Activated CD4-positive, alpha-beta T cell treated with anti-CD3 and anti-CD28 coated beads, Interleukin-2, amount 50 U/mL, for 24 hours (primary cell): ENCODE results near the gene TMEM240.
"Not testable (repeated sequence)": the region's sequence is repeated elsewhere in the genome, so short reads cannot be mapped to it uniquely, and the experiment has no call there.

Experiments used
- DNase-seq, 2 donors: peaks; one replicate each; pipeline ENCODE4 v3.0.0-alpha.2; 2020; ENCODE audit warnings: low read depth in 1 of 2, low spot score in 1 of 2

Gene TMEM240

DNA sequence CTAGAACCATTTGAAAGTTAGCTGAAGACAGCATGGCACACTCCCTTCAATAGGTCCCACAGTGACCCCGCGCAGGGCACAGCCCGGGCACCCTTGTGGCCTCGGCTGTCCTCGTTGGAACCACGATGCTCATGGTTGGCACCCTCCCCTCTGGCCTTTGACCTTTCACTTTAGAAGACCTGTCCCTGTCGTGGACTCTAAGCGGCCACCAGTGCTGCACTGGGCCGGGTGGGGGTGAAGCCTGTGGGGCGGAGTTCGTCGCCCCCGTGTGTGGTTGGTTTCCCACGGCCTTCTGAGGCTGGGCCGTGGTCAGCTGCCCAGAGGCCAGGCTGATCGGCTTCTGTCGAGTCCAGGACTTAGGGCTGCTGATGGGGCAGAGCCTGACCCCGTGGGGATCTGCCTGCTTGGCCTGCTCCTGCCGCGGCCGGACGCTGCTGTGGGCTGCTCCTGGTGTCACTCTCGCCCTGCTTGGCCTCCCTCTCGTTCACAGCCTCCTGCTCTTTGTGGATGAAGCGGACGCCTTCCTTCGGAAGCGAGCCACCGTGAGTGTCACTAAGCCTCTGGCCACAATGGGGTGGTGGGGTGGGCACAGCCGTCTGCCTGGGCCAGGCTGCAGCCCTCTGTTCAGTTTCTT lies 15.6 kb downstream of the TMEM240 start:
- DNase-seq = not testable (repeated sequence)

DNA sequence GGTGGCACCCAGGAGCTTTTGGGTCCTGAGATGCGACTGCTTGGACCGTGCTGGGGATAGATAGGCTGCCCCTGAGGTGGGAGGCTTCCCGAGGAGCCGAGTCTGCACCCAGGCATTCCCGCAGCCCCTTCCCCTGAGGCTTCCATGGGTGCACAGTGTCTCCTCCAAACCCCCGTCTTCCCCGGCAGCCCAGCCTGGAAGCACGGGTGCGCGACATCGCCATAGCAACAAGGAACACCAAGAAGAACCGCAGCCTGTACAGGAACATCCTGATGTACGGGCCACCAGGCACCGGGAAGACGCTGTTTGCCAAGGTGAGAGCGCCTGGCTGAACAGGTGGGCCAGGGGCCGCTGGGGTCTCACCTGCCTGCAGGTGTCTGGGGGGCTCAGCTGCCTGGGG lies 16.8 kb downstream of the TMEM240 start:
- not testable (repeated sequence) for DNase-seq

DNA sequence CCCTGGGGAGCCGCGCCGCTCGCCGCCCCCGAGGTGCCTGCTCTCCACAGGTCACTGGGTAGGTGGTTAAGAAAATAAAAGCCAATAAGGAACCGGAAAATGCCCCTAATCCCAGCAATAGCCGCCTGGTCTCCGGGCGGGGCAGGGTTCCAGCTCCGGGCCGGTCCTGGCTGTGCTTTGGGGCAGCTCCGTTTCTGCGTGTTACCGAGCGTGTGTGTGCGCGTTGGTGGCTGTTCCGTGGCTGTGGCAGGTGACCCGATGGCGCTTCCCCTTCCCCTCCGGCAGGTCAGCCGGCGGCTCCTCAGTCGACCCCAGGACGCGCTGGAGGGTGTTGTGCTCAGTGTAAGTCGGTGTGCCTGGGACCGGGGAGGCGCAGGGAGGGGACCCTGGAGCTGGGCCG lies 17.2 kb downstream of the TMEM240 start:
- not testable (repeated sequence) for DNase-seq

DNA sequence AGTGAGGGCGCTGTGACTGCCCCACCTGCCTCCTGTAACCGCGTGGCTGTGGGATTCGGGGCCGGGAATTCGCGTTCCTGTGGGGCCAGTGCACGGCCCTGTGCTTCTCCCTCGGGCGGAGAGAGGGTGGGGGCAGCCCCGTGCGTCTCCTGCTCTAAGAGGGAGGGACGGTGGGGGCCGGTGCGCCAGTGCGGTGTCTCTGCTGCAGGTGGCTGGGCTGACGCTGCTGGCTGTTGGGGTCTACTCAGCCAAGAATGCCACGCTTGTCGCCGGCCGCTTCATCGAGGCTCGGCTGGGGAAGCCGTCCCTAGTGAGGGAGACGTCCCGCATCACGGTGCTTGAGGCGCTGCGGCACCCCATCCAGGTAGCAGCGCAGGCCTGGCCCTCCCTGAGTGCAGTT lies 17.9 kb downstream of the TMEM240 start:
- DNase-seq = not testable (repeated sequence)

DNA sequence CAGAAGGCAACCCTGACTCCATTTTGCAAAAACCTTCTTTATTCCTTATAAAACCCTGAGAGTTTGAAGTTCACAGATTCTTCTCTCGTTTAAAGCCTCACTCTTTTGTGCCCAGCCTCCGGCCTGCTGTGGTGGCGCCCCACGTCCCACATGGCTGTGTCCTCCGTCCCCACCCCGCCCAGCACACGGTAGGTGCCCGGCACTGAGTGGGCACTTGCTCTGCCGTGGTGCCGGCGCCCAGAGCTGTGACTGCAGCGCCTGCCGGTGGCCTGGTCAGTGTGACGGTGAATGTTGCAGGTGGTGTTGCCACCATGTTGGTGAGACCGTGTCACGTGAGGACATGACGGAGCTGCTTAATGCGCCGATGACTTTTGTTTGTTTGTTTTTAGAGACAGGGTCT lies 19.1 kb downstream of the TMEM240 start:
- no peak for DNase-seq

DNA sequence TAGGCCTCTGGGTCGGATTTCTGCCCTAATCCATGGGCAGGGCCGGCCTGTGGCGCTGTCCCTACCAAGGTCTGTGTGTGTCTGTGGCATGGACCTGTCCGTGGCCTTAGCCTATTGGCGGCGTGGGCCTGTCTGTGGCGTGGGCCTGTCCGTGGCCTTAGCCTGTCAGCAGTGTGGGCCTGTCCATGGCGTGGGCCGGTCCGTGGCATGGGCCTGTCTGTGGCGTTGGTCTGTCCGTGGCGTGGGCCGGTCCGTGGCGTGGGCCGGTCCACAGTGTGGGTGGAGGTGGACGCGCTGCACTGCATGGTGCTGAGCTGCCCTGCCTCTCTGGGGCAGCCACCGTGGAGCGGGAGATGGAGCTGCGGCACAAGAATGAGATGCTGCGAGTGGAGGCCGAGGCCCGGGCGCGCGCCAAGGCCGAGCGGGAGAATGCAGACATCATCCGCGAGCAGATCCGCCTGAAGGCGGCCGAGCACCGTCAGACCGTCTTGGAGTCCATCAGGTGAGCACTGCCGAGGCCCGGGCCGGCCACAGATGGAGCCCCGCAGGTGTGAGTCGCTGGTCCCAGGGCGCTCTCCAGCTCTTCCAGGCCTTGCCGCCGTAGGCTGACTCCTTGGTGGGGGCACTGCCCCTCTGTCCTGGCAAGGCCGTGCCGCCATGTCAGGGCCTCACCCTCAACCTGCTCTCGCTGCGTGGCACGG lies 20.5 kb downstream of the TMEM240 start:
- DNase-seq = not testable (repeated sequence)

DNA sequence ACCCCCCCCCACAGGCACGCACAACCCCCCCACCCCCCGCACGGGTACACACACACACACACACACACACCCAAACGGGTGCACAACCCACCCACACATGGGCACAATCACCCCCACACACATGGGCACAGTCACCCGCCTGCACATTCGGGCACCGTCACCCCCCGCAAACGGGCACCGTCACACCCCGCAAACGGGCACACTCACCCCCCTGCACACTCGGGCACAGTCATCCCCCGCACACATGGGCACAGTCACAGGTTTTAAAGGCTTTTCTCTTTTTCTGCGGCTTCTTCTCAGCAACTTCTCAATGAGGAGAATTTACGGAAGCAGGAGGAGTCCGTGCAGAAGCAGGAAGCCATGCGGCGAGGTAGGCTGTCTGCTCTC lies 21.8 kb downstream of the TMEM240 start:
- not testable (repeated sequence) for DNase-seq

DNA sequence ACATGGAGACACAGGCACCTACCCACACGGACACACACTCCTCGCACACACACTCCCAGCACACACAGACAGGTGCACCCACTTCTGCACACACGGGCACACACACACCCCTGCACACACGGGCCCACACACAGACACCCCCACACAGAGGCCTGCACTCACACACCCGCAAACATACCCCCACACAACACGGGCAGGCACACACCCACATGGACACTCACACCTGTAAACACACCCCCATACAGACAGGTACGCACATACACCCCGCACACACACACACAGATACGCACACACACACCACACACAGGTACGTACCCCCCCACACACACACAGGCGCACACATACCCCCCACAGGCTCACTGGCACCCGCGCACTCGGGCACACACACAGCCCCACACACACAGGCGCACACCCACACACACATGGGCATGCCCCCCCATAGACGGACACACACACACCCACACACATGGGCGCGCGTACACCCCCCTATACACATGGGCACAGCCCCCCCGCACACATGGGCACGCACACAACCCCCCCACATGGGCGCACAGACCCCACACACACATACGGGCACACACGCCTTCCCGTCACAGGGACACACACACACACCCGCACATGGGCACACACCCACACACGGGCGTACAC lies 22.3 kb downstream of the TMEM240 start:
- no peak for DNase-seq

DNA sequence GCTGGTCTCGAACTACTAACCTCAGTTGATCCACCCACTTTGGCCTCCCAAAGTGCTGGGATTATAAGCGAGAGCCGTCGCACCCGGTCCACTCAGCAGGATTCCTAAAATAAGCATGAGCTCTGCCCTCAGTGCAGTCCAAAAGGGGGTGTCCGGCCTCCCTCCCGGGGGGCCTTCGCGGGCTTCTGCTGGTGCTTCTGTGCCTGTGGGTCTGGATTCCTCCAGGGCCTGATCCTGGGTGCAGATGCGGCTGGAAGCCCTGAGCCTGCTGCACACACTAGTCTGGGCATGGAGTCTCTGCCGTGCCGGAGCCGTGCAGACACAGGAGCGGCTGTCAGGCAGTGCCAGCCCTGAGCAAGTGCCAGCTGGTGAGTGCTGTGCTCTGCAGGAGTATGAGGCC lies 23.5 kb downstream of the TMEM240 start:
- DNase-seq = not testable (repeated sequence)

DNA sequence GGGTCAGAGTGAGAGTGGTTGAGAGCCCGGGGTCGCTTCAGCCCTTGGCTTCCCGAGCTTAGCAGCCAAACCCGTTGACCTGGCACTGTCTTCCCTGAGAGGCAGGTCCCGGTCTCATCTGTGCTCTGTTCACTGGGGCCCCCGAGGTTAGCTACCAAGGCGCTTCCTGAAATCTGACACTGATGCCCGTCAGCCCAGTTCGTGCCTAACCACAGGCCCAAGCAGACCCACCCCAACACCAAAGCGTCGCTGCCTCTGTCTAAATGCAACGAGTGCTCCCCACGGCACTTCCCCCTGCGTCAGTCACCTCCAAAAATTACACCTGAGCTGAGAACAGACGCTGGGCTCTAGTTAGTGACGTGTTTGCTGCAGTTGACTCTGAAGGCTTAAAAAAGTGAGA lies 26.0 kb downstream of the TMEM240 start:
- not testable (repeated sequence) for DNase-seq

DNA sequence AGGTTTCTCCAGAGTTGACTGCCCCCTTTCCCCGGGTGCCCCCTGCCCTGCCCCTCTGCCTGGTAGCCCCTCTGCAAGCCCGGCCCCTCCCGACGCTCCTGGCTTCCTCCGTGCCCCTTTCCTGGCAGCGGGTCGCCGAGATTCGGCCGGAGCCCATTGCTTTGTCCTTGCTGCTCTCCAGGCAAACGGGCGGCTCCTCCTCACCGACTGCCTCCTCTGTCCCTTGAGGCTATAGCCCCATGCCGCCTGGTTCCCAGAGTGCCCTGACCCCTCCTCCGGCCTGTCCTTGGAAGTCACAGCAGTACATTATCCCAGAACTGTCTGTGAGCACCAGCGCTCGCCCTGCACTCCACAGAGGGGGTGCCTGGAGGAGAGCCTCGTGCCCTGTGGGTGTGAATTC lies 26.7 kb downstream of the TMEM240 start:
- DNase-seq = not testable (repeated sequence)

DNA sequence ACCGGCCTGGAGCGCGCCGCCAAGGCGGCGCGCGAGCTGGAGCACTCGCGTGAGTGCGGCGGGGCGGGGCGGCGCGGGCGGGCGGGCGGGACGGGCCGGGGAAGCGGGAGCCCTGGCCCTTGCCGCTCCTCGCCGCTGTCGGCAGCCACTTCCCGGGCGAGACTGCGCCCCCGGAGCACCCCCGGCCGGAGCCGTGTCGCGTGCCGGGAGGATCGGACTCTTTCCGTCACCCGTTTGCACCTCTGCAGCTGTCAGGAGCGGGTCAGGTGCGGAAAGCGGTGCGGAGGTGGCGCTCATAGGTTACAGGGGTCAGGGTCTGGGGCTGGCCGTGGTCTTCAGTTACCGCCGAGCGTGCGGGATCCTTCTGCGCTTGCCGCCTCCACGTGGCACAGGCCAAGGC lies 28.0 kb downstream of the TMEM240 start:
- peak in 1 of 2 donors; percentile 13 for DNase-seq

DNA sequence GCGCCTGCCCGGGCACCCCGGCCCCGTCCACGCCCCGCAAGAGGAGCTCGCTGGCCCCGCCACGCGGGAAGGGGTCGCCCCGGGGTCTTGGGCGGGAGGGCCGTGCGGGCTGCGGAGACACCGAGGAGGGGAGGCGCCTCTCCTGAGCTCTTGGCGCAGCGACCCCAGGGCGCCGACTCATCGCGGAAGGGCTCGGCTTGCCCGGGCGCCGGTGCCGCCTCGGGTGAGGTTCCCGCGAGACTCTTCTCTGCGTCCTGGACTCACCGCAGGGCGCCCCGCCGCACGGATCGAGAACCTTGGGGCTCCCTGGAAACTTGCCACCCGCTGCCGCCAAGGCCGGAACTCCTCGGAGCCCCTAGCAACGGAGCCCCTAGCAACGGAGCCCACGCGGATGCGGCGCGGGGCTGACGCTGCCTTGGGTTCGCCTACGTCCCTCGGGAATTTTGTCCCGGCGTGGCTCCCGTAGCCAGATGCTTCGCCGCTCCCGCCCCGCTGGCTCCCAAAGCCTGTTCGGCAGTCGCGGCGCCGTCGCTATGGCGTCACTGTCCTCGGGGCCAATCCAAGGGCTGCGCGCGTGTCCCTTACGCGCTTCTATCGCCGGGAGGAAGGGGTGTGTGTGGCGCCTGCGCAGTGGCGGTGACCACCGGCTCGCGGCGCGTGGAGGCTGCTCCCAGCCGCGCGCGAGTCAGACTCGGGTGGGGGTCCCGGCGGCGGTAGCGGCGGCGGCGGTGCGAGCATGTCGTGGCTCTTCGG lies 28.7 kb downstream of the TMEM240 start, which contains the start of gene ATAD3A:
TSS of gene ATAD3A (plus strand) at position 630 of the 753 bp plus-strand sequence. CDS start at position 737, 107 bp downstream.
- DNase-seq = peak; percentile 92 to 94

DNA sequence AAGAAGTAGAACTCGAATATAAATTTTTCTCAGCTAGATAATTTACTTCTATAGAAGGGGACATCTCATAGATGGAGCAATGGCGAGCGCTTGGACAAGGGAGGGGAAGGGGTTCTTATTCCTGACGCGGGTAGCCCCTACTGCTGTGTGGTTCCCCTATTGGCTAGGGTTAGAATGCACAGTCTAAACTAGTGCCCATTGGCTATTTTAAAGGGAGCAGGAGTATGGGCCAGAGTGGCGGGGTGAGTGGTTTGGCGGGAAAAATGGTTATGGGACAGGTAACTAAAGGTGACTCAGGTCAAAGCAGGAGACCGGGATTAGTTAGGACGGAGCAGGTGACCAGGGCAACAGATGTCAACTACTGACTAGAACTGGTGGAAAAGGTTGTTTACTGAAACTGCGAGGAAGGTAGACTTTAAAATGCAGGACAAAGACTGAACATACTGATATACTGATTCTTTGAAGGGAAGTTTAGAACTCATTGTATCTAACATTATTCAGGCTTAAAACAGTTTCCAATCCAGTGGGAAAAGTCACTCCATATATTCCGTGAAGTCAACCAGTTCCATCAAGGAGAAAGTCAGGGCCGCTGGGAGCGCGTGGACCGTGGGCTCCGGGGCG lies 29.4 kb downstream of the TMEM240 start:
- no peak for DNase-seq

DNA sequence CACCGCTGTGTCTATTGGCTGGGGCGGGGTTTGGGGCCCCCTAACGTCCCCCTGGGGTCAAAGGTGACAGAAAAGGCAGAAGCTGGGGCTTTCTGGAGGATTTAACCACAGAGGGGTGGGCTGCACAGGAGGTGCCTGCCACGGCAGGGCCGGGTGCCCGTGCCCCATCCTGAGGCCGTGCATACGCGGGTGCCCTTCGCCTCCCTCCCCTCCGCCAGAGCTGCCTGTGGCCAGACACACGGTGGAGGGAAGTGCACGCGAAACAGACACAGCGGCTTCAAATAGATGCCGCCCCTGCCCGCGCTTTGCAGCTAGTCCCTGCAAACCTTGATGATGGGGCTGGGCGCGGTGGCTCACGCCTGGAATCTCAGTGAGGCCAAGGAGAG lies 31.0 kb downstream of the TMEM240 start:
- not testable (repeated sequence) for DNase-seq

DNA sequence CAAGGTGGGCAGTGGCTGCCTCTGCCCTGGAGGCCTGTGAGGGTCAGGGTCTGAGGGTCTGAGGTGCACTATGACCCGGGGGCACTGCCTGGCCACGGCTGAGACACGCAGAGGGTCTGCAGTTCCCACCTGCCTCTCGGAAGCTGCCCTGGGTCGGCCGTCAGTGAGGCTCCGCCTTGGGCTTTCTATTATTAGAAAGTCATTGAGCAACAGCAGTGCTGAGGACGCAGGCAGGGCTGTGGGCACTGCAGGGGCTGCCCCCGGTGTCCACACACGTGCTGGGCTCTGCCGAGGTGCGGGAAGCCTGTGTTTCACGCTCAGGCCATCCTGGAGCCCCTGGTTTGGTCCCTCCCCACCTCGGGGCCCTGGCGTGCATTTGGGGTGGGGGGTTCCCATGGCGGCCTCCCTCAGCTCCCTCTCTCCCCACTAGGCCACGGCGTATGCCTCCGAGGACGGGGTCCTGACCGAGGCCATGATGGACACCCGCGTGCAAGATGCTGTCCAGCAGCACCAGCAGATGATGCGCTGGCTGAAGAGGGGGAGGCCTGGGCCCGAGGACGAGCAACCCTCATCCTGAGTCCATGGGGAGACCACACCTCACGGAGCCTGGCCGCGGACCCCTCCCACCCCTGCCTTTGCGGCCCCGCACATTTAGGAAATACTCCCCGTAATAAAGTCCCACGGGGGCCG lies 31.5 kb downstream of the TMEM240 start:
- DNase-seq = not testable (repeated sequence)

DNA sequence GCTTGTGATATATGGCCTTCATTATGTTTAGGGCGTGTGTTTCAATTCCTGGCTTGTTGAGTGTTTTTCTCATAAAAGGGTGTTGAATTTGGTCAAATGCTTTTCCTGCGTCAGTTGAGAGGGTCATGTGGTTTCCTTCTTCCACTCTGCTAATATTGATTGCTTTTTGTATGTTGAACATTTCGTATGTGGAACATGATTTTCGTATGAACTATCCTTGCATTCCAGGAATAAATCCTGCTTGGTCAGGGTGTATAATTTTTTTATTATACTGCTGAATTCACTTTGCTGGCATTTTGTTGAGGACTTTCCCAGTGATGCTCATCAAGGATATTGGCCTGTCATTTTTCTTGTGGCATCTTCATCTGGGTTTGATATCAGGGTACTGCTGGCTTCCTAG lies 33.1 kb downstream of the TMEM240 start:
- no peak for DNase-seq

DNA sequence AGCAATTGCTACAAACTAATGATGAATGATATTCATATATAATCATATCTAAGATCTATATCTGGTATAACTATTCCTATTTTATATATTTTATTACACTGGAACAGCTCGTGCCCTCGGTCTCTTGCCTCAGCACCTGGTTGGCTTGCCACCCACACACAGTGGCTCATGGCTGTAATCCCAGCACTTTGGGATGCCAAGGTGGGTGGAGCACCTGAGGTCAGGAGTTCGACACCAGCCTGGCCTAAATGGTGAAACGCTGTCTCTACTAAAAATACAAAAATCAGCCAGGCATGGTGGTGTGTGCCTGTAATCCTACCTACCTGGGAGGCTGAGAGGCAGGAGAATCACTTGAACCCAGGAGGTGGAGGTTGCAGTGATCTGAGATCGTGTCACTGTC lies 34.6 kb downstream of the TMEM240 start:
- DNase-seq = not testable (repeated sequence)

DNA sequence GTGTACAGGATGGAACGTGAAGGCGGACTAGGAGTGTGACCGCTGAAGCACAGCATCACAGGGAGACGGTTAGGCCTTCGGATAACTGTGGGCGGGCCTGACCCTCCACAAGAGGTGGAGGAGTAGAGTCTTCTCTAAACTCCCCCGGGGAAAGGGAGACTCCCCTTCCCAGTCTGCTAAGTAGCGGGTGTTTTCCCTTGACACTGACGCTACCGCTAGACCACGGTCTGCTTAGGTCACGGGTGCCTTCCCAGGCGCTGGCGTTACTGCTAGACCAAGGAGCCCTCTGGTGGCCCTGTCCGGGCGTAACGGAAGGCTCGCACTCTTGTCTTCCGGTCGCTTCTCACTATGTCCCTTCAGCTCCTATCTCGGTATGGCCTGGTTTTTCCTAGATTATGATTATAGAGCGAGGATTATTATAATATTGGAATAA lies 35.0 kb downstream of the TMEM240 start:
- not testable (repeated sequence) for DNase-seq

DNA sequence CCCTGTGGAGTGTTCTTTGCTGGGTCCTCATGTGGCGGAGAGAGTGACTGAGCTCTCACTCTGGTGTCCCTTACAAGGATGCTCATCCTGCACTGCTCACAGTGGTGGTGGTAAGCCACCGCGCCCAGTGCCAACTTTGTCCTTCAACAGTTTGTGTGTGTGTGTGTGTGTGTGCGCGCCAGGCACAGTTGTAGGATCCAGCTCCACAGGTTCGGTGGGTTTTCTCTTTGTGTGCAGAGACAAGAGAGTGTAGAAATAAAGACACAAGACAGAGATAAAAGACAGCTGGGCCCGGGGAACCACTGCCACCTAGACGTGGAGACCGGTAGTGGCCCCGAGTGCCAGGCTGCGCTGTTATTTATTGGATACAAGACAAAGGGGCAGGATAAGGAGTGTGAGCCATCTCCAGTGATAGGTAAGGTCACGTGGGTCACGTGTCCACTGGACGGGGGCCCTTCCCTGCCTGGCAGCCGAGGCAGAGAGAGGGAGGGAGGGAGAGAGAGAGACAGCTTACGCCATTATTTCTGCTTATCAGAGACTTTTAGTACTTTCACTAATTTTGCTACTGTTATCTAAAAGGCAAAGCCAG lies 35.6 kb downstream of the TMEM240 start:
- DNase-seq = peak; percentile 55 to 62
